ENCODE results near the gene CYP4B1. TPM values are rescaled to one million over a fixed set of nuclear protein-coding genes. Genes with fewer than 3 reads are reported as not detected.
"Not testable (repeated sequence)": the region's sequence is repeated elsewhere in the genome, so short reads cannot be mapped to it uniquely, and the experiment has no call there.

The CYP4B1 gene
- total RNA-seq, 1 donor from 2014 or later, result not detected

- H3K27ac ChIP-seq (ENCODE audit: low read depth, low read length), result no peak overlapping the region
- H3K9me3 ChIP-seq (ENCODE audit: control insufficient read depth in 3 of 3, low read length in 3 of 3), result peaks cover 0 to 2% (median 0%) of the 10 kb centered on the region in 3 donors
- H3K27me3 ChIP-seq (ENCODE audit: control insufficient read depth in 3 of 3, insufficient read depth in 3 of 3, low read length in 3 of 3), result peaks cover 0 to 3% (median 0%) of the 10 kb centered on the region in 3 donors
- H3K9ac ChIP-seq (ENCODE audit: low read depth in 1 of 3, low read length in 3 of 3), result no peak overlapping the region
- no peaks in the 10 kb centered on the region for H3K4me1 ChIP-seq (ENCODE audit: control insufficient read depth in 3 of 3, insufficient read depth in 3 of 3, low read length in 3 of 3)
- H3K4me3 ChIP-seq (ENCODE audit: low read length in 3 of 3), result no peak overlapping the region
- no peaks in the 10 kb centered on the region for H3K36me3 ChIP-seq (ENCODE audit: control insufficient read depth in 3 of 3, insufficient read depth in 3 of 3, low read length in 3 of 3)
Observed at GRCh38 chr1:46764402-46764801, 34.4 kb upstream of the CYP4B1 start.

- no peaks in the 10 kb centered on the region for H3K27me3 ChIP-seq (ENCODE audit: control insufficient read depth in 3 of 3, insufficient read depth in 3 of 3, low read length in 3 of 3)
- H3K4me1 ChIP-seq (ENCODE audit: control insufficient read depth in 3 of 3, insufficient read depth in 3 of 3, low read length in 3 of 3), result no peaks in the 10 kb centered on the region
- peaks cover 0 to 21% (median 12%) of the 10 kb centered on the region in 3 donors for H3K9me3 ChIP-seq (ENCODE audit: control insufficient read depth in 3 of 3, low read length in 3 of 3)
- H3K9ac ChIP-seq (ENCODE audit: low read depth in 1 of 3, low read length in 3 of 3), result no peak overlapping the region
- no peak overlapping the region for H3K4me3 ChIP-seq (ENCODE audit: low read length in 3 of 3)
- no peaks in the 10 kb centered on the region for H3K36me3 ChIP-seq (ENCODE audit: control insufficient read depth in 3 of 3, insufficient read depth in 3 of 3, low read length in 3 of 3)
- H3K27ac ChIP-seq (ENCODE audit: low read depth, low read length), result no peak overlapping the region
Observed at GRCh38 chr1:46767649-46768282, 31.1 kb upstream of the CYP4B1 start.

GRCh38 chr1:46768445-46768844 is 30.4 kb upstream of the CYP4B1 start:
- H3K36me3 ChIP-seq (ENCODE audit: control insufficient read depth in 3 of 3, insufficient read depth in 3 of 3, low read length in 3 of 3), result no peaks in the 10 kb centered on the region
- no peak overlapping the region for H3K9ac ChIP-seq (ENCODE audit: low read depth in 1 of 3, low read length in 3 of 3)
- H3K27me3 ChIP-seq (ENCODE audit: control insufficient read depth in 3 of 3, insufficient read depth in 3 of 3, low read length in 3 of 3), result no peaks in the 10 kb centered on the region
- peaks cover 0 to 21% (median 12%) of the 10 kb centered on the region in 3 donors for H3K9me3 ChIP-seq (ENCODE audit: control insufficient read depth in 3 of 3, low read length in 3 of 3)
- H3K4me1 ChIP-seq (ENCODE audit: control insufficient read depth in 3 of 3, insufficient read depth in 3 of 3, low read length in 3 of 3), result no peaks in the 10 kb centered on the region
- no peak overlapping the region for H3K27ac ChIP-seq (ENCODE audit: low read depth, low read length)
- no peak overlapping the region for H3K4me3 ChIP-seq (ENCODE audit: low read length in 3 of 3)

GRCh38 chr1:46769028-46769740 is 29.7 kb upstream of the CYP4B1 start:
- no peak overlapping the region for H3K9ac ChIP-seq (ENCODE audit: low read depth in 1 of 3, low read length in 3 of 3)
- H3K27me3 ChIP-seq (ENCODE audit: control insufficient read depth in 3 of 3, insufficient read depth in 3 of 3, low read length in 3 of 3), result no peaks in the 10 kb centered on the region
- H3K27ac ChIP-seq (ENCODE audit: low read depth, low read length), result no peak overlapping the region
- no peak overlapping the region for H3K4me3 ChIP-seq (ENCODE audit: low read length in 3 of 3)
- H3K9me3 ChIP-seq (ENCODE audit: control insufficient read depth in 3 of 3, low read length in 3 of 3), result peaks cover 0 to 21% (median 12%) of the 10 kb centered on the region in 3 donors
- no peaks in the 10 kb centered on the region for H3K4me1 ChIP-seq (ENCODE audit: control insufficient read depth in 3 of 3, insufficient read depth in 3 of 3, low read length in 3 of 3)
- H3K36me3 ChIP-seq (ENCODE audit: control insufficient read depth in 3 of 3, insufficient read depth in 3 of 3, low read length in 3 of 3), result no peaks in the 10 kb centered on the region

- Histone ChIP-seq H3K9me3 (ENCODE audit: control insufficient read depth in 3 of 3, low read length in 3 of 3) (peaks cover 0 to 21% (median 12%) of the 10 kb centered on the region in 3 donors), H3K36me3 (ENCODE audit: control insufficient read depth in 3 of 3, insufficient read depth in 3 of 3, low read length in 3 of 3) (no peaks in the 10 kb centered on the region), H3K4me3 (ENCODE audit: low read length in 3 of 3) (no peak overlapping the region), H3K9ac (ENCODE audit: low read depth in 1 of 3, low read length in 3 of 3) (no peak overlapping the region), H3K27me3 (ENCODE audit: control insufficient read depth in 3 of 3, insufficient read depth in 3 of 3, low read length in 3 of 3) (no peaks in the 10 kb centered on the region), H3K27ac (ENCODE audit: low read depth, low read length) (no peak overlapping the region), H3K4me1 (ENCODE audit: control insufficient read depth in 3 of 3, insufficient read depth in 3 of 3, low read length in 3 of 3) (no peaks in the 10 kb centered on the region)
Observed at GRCh38 chr1:46770541-46770940, 28.3 kb upstream of the CYP4B1 start.

GRCh38 chr1:46772571-46772970 is 26.3 kb upstream of the CYP4B1 start:
- H3K4me3 ChIP-seq (ENCODE audit: low read length in 3 of 3), result no peak overlapping the region
- H3K9me3 ChIP-seq (ENCODE audit: control insufficient read depth in 3 of 3, low read length in 3 of 3), result peaks cover 0 to 21% (median 12%) of the 10 kb centered on the region in 3 donors

GRCh38 chr1:46774297-46774696 is 24.5 kb upstream of the CYP4B1 start:
- no peak overlapping the region for H3K9ac ChIP-seq (ENCODE audit: low read depth in 1 of 3, low read length in 3 of 3)
- no peaks in the 10 kb centered on the region for H3K27me3 ChIP-seq (ENCODE audit: control insufficient read depth in 3 of 3, insufficient read depth in 3 of 3, low read length in 3 of 3)
- H3K9me3 ChIP-seq (ENCODE audit: control insufficient read depth in 3 of 3, low read length in 3 of 3), result peaks cover 0 to 20% (median 12%) of the 10 kb centered on the region in 3 donors
- no peak overlapping the region for H3K4me3 ChIP-seq (ENCODE audit: low read length in 3 of 3)
- no peaks in the 10 kb centered on the region for H3K4me1 ChIP-seq (ENCODE audit: control insufficient read depth in 3 of 3, insufficient read depth in 3 of 3, low read length in 3 of 3)
- H3K36me3 ChIP-seq (ENCODE audit: control insufficient read depth in 3 of 3, insufficient read depth in 3 of 3, low read length in 3 of 3), result no peaks in the 10 kb centered on the region
- no peak overlapping the region for H3K27ac ChIP-seq (ENCODE audit: low read depth, low read length)

More at GRCh38 chr1:46772571-46772970, 26.3 kb upstream of the CYP4B1 start:
- Histone ChIP-seq H3K9ac (ENCODE audit: low read depth in 1 of 3, low read length in 3 of 3) (no peak overlapping the region), H3K4me1 (ENCODE audit: control insufficient read depth in 3 of 3, insufficient read depth in 3 of 3, low read length in 3 of 3) (no peaks in the 10 kb centered on the region), H3K27ac (ENCODE audit: low read depth, low read length) (no peak overlapping the region), H3K27me3 (ENCODE audit: control insufficient read depth in 3 of 3, insufficient read depth in 3 of 3, low read length in 3 of 3) (no peaks in the 10 kb centered on the region), H3K36me3 (ENCODE audit: control insufficient read depth in 3 of 3, insufficient read depth in 3 of 3, low read length in 3 of 3) (no peaks in the 10 kb centered on the region)

GRCh38 chr1:46778456-46778855 is 20.4 kb upstream of the CYP4B1 start:
- not testable (repeated sequence) for H3K4me1 ChIP-seq (ENCODE audit: control insufficient read depth in 3 of 3, insufficient read depth in 3 of 3, low read length in 3 of 3); H3K27ac ChIP-seq (ENCODE audit: low read depth, low read length); H3K4me3 ChIP-seq (ENCODE audit: low read length in 3 of 3); H3K9me3 ChIP-seq (ENCODE audit: control insufficient read depth in 3 of 3, low read length in 3 of 3); H3K36me3 ChIP-seq (ENCODE audit: control insufficient read depth in 3 of 3, insufficient read depth in 3 of 3, low read length in 3 of 3); H3K9ac ChIP-seq (ENCODE audit: low read depth in 1 of 3, low read length in 3 of 3); H3K27me3 ChIP-seq (ENCODE audit: control insufficient read depth in 3 of 3, insufficient read depth in 3 of 3, low read length in 3 of 3)

GRCh38 chr1:46784666-46785065 is 14.2 kb upstream of the CYP4B1 start:
- Histone ChIP-seq H3K9ac (ENCODE audit: low read depth in 1 of 3, low read length in 3 of 3) (no peak overlapping the region), H3K27ac (ENCODE audit: low read depth, low read length) (no peak overlapping the region), H3K4me3 (ENCODE audit: low read length in 3 of 3) (no peak overlapping the region), H3K9me3 (ENCODE audit: control insufficient read depth in 3 of 3, low read length in 3 of 3) (no peaks in the 10 kb centered on the region), H3K27me3 (ENCODE audit: control insufficient read depth in 3 of 3, insufficient read depth in 3 of 3, low read length in 3 of 3) (peaks cover 0 to 5% (median 0%) of the 10 kb centered on the region in 3 donors), H3K4me1 (ENCODE audit: control insufficient read depth in 3 of 3, insufficient read depth in 3 of 3, low read length in 3 of 3) (no peaks in the 10 kb centered on the region), H3K36me3 (ENCODE audit: control insufficient read depth in 3 of 3, insufficient read depth in 3 of 3, low read length in 3 of 3) (no peaks in the 10 kb centered on the region)

- H3K4me3 ChIP-seq (ENCODE audit: low read length in 3 of 3); H3K27me3 ChIP-seq (ENCODE audit: control insufficient read depth in 3 of 3, insufficient read depth in 3 of 3, low read length in 3 of 3); H3K9ac ChIP-seq (ENCODE audit: low read depth in 1 of 3, low read length in 3 of 3); H3K27ac ChIP-seq (ENCODE audit: low read depth, low read length); H3K9me3 ChIP-seq (ENCODE audit: control insufficient read depth in 3 of 3, low read length in 3 of 3); H3K4me1 ChIP-seq (ENCODE audit: control insufficient read depth in 3 of 3, insufficient read depth in 3 of 3, low read length in 3 of 3); H3K36me3 ChIP-seq (ENCODE audit: control insufficient read depth in 3 of 3, insufficient read depth in 3 of 3, low read length in 3 of 3): not testable (repeated sequence)
Observed at GRCh38 chr1:46788634-46789033, 10.2 kb upstream of the CYP4B1 start.

All from skeletal muscle tissue (tissue), 4 donors.